ENCODE results near the gene GOLGA6C.
"Not testable (repeated sequence)": the region's sequence is repeated elsewhere in the genome, so short reads cannot be mapped to it uniquely, and the experiment has no call there.

Gene GOLGA6C

GRCh38 chr15:75249726-75250125 lies 8.4 kb upstream of the GOLGA6C start:
- TF ChIP-seq CTCF (IDR thresholded peaks at IDR 0.05; ENCODE audit: control insufficient read depth, extremely low read depth, insufficient read depth), result no peak
- DNase-seq (ENCODE audit: low read depth), result no peak
- no peak overlapping the region for H3K4me3 ChIP-seq (ENCODE audit: low read depth, low read length)

GRCh38 chr15:75251343-75251742 lies 6.8 kb upstream of the GOLGA6C start:
- DNase-seq (ENCODE audit: low read depth); H3K4me3 ChIP-seq (ENCODE audit: low read depth, low read length): not testable (repeated sequence)

GRCh38 chr15:75252285-75252684 lies 5.8 kb upstream of the GOLGA6C start:
- TF ChIP-seq CTCF (IDR thresholded peaks at IDR 0.05; ENCODE audit: control insufficient read depth, extremely low read depth, insufficient read depth), result 0 out of 2 replicates have a peak, but pooled peaks have one; percentile 5
- DNase-seq (ENCODE audit: low read depth); H3K4me3 ChIP-seq (ENCODE audit: low read depth, low read length): not testable (repeated sequence)

GRCh38 chr15:75258620-75259343 lies 648 bp downstream of the GOLGA6C start:
- DNase-seq (ENCODE audit: low read depth); H3K4me3 ChIP-seq (ENCODE audit: low read depth, low read length): not testable (repeated sequence)

GRCh38 chr15:75259873-75260272 lies 1.7 kb downstream of the GOLGA6C start:
- H3K4me3 ChIP-seq (ENCODE audit: low read depth, low read length); DNase-seq (ENCODE audit: low read depth): not testable (repeated sequence)

GRCh38 chr15:75273751-75274359 lies 15.7 kb downstream of the GOLGA6C start:
- not testable (repeated sequence) for DNase-seq (ENCODE audit: low read depth); H3K4me3 ChIP-seq (ENCODE audit: low read depth, low read length)

GRCh38 chr15:75274509-75275107 lies 16.5 kb downstream of the GOLGA6C start:
- not testable (repeated sequence) for DNase-seq (ENCODE audit: low read depth)
- peak; percentile 70 for TF ChIP-seq CTCF (IDR thresholded peaks at IDR 0.05; ENCODE audit: control insufficient read depth, extremely low read depth, insufficient read depth)

GRCh38 chr15:75275617-75276016 lies 17.5 kb downstream of the GOLGA6C start:
- not testable (repeated sequence) for DNase-seq (ENCODE audit: low read depth); H3K4me3 ChIP-seq (ENCODE audit: low read depth, low read length)

More at GRCh38 chr15:75274509-75275107, 16.5 kb downstream of the GOLGA6C start:
- H3K4me3 ChIP-seq (ENCODE audit: low read depth, low read length), result not testable (repeated sequence)

- not testable (repeated sequence) for H3K4me3 ChIP-seq (ENCODE audit: low read depth, low read length); DNase-seq (ENCODE audit: low read depth)
These were observed 20.4 kb downstream of the GOLGA6C start for GRCh38 chr15:75278497-75278896.

GRCh38 chr15:75282572-75282971 lies 24.4 kb downstream of the GOLGA6C start, which contains the start of gene GOLGA6D:
GOLGA6D (plus strand) TSS chr15:75282835; CDS start chr15:75282876, 41 bp downstream.
- DNase-seq (ENCODE audit: low read depth); H3K4me3 ChIP-seq (ENCODE audit: low read depth, low read length): not testable (repeated sequence)

- not testable (repeated sequence) for DNase-seq (ENCODE audit: low read depth); H3K4me3 ChIP-seq (ENCODE audit: low read depth, low read length)
These were observed 26.0 kb downstream of the GOLGA6C start for GRCh38 chr15:75284152-75284551.

GRCh38 chr15:75293660-75294059 lies 35.5 kb downstream of the GOLGA6C start:
- not testable (repeated sequence) for H3K4me3 ChIP-seq (ENCODE audit: low read depth, low read length); DNase-seq (ENCODE audit: low read depth)

- not testable (repeated sequence) for DNase-seq (ENCODE audit: low read depth)
These were observed 40.6 kb downstream of the GOLGA6C start for GRCh38 chr15:75298541-75299310.

More at GRCh38 chr15:75298541-75299310, 40.6 kb downstream of the GOLGA6C start:
- not testable (repeated sequence) for H3K4me3 ChIP-seq (ENCODE audit: low read depth, low read length)
